ENCODE data around the gene TBL1X.
"Not testable (repeated sequence)": the region's sequence is repeated elsewhere in the genome, so short reads cannot be mapped to it uniquely, and the experiment has no call there.

The TBL1X gene

GRCh38 chrX:9462456-9462855, 2.4 kb upstream of the TBL1X start:
- Histone ChIP-seq H3K9ac (ENCODE audit: low read depth, low read length) (peak overlapping the region; percentile 7; the same call in 1 of the 2 replicates), H3K9me3 (ENCODE audit: insufficient read depth, low read depth, low read length) (no peaks in the 10 kb centered on the region), H3K36me3 (ENCODE audit: insufficient read depth, low read depth, low read length) (no peaks in the 10 kb centered on the region), H3K27me3 (ENCODE audit: insufficient read depth, low read length) (peaks cover 12% of the 10 kb centered on the region; the same call in 1 of the 2 replicates), H3K27ac (ENCODE audit: low read length) (no peak overlapping the region), H3K4me1 (ENCODE audit: insufficient read depth, low read length) (peaks cover 13% of the 10 kb centered on the region; the same call in 1 of the 2 replicates), H3K4me3 (ENCODE audit: low read length) (no peak overlapping the region)

DNA sequence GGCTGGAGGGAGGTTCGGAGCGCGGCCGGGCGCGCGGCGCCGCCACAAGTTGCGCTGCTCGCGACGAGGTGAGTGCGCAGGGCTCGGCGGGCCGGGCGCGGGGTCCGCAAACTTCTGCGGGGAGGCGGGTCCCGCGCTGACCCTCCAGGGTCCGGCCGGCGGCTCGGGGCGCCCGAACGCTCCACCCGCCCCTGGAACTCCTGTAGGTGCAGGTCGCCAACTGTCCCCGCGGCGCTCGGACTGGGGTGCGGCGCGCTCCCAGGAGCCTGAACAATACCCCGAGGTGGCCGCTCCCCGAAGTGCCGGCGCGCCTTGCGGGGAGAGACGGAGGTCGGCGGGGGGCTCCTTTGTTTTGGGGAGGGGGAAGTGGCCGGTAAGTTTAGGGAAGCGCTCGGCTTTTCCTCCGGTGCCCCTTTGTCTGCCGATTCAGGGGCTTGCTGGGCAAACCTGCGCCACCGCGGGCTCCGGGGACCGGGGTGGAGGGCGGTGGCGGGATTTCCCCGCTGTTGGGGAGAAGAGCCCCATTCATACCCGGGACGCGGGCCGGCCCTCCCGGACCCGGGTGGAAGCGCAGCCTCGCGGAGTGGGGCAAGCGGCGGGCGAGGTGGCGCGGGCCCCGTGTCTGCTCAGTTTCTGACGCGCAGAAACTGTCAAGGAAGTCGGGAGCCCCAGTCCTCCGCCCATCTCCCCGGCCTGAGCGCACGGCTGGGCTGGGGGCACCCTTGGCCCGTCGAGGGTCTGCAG, 694 bp downstream of the TBL1X start:
- Histone ChIP-seq H3K27ac (ENCODE audit: low read length) (no peak overlapping the region), H3K4me1 (ENCODE audit: insufficient read depth, low read length) (peaks cover 15% of the 10 kb centered on the region; the same call in 1 of the 2 replicates), H3K36me3 (ENCODE audit: insufficient read depth, low read depth, low read length) (no peaks in the 10 kb centered on the region), H3K9ac (ENCODE audit: low read depth, low read length) (peak overlapping the region; percentile 68; the same call in 1 of the 2 replicates), H3K9me3 (ENCODE audit: insufficient read depth, low read depth, low read length) (no peaks in the 10 kb centered on the region), H3K4me3 (ENCODE audit: low read length) (peak overlapping the region; percentile 69; the same call in 1 of the 2 replicates), H3K27me3 (ENCODE audit: insufficient read depth, low read length) (peaks cover 13% of the 10 kb centered on the region; the same call in 1 of the 2 replicates)

DNA sequence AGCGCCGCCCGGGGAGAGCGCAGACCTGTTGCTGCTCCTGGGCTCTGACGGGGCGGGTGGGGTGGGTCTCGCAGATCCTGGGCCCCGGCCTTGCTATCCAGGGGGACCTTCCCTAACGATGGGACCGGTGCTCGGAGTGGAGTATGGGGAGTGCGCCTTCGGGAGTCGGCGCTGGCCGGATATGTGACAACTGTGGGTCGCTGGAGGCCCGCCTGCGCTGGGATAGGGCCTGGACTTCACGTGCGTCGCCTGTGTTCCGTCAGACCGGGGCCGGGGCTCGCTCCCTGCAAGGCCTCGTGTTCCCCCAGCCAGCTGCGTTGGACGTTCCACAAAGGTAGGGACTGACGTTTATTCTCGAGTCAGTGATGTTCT, 1.3 kb downstream of the TBL1X start:
- Histone ChIP-seq H3K9me3 (ENCODE audit: insufficient read depth, low read depth, low read length) (no peaks in the 10 kb centered on the region), H3K4me3 (ENCODE audit: low read length) (peak overlapping the region; percentile 69), H3K4me1 (ENCODE audit: insufficient read depth, low read length) (peaks cover 15% of the 10 kb centered on the region; the same call in 1 of the 2 replicates), H3K27ac (ENCODE audit: low read length) (no peak overlapping the region), H3K27me3 (ENCODE audit: insufficient read depth, low read length) (peaks cover 13% of the 10 kb centered on the region; the same call in 1 of the 2 replicates), H3K36me3 (ENCODE audit: insufficient read depth, low read depth, low read length) (no peaks in the 10 kb centered on the region), H3K9ac (ENCODE audit: low read depth, low read length) (peak overlapping the region; percentile 56; the same call in 1 of the 2 replicates)

GRCh38 chrX:9466736-9467135, 1.9 kb downstream of the TBL1X start:
- peaks cover 15% of the 10 kb centered on the region; the same call in 1 of the 2 replicates for H3K4me1 ChIP-seq (ENCODE audit: insufficient read depth, low read length)
- peaks cover 13% of the 10 kb centered on the region; the same call in 1 of the 2 replicates for H3K27me3 ChIP-seq (ENCODE audit: insufficient read depth, low read length)
- no peaks in the 10 kb centered on the region for H3K9me3 ChIP-seq (ENCODE audit: insufficient read depth, low read depth, low read length)
- H3K4me3 ChIP-seq (ENCODE audit: low read length) = peak overlapping the region; percentile 69
- H3K9ac ChIP-seq (ENCODE audit: low read depth, low read length) = peak overlapping the region; percentile 56; the same call in 1 of the 2 replicates
- H3K36me3 ChIP-seq (ENCODE audit: insufficient read depth, low read depth, low read length) = no peaks in the 10 kb centered on the region
- H3K27ac ChIP-seq (ENCODE audit: low read length) = no peak overlapping the region

- Histone ChIP-seq H3K4me3 (ENCODE audit: low read length) (peak overlapping the region; percentile 69), H3K4me1 (ENCODE audit: insufficient read depth, low read length) (peaks cover 14% of the 10 kb centered on the region; the same call in 1 of the 2 replicates), H3K36me3 (ENCODE audit: insufficient read depth, low read depth, low read length) (no peaks in the 10 kb centered on the region), H3K9me3 (ENCODE audit: insufficient read depth, low read depth, low read length) (no peaks in the 10 kb centered on the region), H3K27me3 (ENCODE audit: insufficient read depth, low read length) (peaks cover 13% of the 10 kb centered on the region; the same call in 1 of the 2 replicates), H3K27ac (ENCODE audit: low read length) (no peak overlapping the region), H3K9ac (ENCODE audit: low read depth, low read length) (0 out of 2 replicates have a peak overlapping the region, but pooled peaks have one; percentile 11)
These were observed 2.3 kb downstream of the TBL1X start for GRCh38 chrX:9467146-9467545.

- Histone ChIP-seq H3K9me3 (ENCODE audit: insufficient read depth, low read depth, low read length) (no peaks in the 10 kb centered on the region), H3K9ac (ENCODE audit: low read depth, low read length) (0 out of 2 replicates have a peak overlapping the region, but pooled peaks have one; percentile 11), H3K27ac (ENCODE audit: low read length) (no peak overlapping the region), H3K36me3 (ENCODE audit: insufficient read depth, low read depth, low read length) (no peaks in the 10 kb centered on the region), H3K4me3 (ENCODE audit: low read length) (peak overlapping the region; percentile 69; the same call in 1 of the 2 replicates), H3K27me3 (ENCODE audit: insufficient read depth, low read length) (peaks cover 13% of the 10 kb centered on the region; the same call in 1 of the 2 replicates), H3K4me1 (ENCODE audit: insufficient read depth, low read length) (peaks cover 8% of the 10 kb centered on the region; the same call in 1 of the 2 replicates)
These were observed 2.9 kb downstream of the TBL1X start for GRCh38 chrX:9467751-9468150.

DNA sequence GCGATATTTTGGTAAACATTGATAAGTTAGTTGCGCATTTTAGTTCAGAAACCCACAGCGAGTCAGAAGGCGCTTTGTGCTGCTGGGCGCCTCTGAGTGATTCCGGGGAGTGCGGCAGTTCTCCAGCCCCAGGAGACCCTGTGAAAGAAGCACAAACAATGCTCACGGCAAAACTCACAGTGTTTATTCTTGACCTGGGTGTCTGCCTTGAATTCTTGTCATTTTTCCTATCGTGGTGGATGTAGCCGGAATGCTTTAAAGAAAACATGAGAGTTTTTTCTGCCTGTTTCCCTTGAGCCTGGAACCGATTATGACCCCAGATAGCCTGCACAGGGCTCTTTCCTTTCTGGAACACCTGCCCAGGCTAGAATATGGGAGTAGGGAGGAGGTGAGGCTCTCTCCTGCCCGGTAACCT, 6.7 kb downstream of the TBL1X start:
- Histone ChIP-seq H3K36me3 (ENCODE audit: insufficient read depth, low read depth, low read length) (no peaks in the 10 kb centered on the region), H3K9me3 (ENCODE audit: insufficient read depth, low read depth, low read length) (no peaks in the 10 kb centered on the region), H3K4me1 (ENCODE audit: insufficient read depth, low read length) (peaks cover 5% of the 10 kb centered on the region; the same call in 1 of the 2 replicates), H3K27ac (ENCODE audit: low read length) (no peak overlapping the region), H3K27me3 (ENCODE audit: insufficient read depth, low read length) (peaks cover 10% of the 10 kb centered on the region; the same call in 1 of the 2 replicates), H3K4me3 (ENCODE audit: low read length) (no peak overlapping the region), H3K9ac (ENCODE audit: low read depth, low read length) (no peak overlapping the region)

DNA sequence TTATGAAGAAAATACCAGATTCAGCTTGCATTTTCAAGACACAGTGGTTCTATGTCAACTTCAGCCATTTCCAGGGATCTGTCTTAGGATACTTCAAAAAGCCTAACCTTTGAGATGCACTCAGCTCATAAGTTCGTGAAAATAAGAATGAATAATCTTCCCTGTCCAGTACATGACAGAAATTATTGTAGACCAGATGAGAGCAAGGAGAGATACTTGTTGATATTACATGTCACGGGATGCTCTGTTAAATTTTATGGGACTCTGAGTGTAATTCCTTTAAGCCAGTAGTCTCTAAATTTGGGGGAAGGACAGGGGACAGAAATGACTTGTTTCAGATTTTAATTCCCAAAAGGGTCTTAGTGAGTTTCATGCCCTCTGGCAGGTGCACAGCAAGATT, 8.8 kb downstream of the TBL1X start:
- H3K4me1 ChIP-seq (ENCODE audit: insufficient read depth, low read length) = no peaks in the 10 kb centered on the region; the same call in 1 of the 2 replicates
- no peak overlapping the region for H3K4me3 ChIP-seq (ENCODE audit: low read length)
- no peaks in the 10 kb centered on the region for H3K9me3 ChIP-seq (ENCODE audit: insufficient read depth, low read depth, low read length)
- H3K27me3 ChIP-seq (ENCODE audit: insufficient read depth, low read length) = no peaks in the 10 kb centered on the region
- H3K36me3 ChIP-seq (ENCODE audit: insufficient read depth, low read depth, low read length) = no peaks in the 10 kb centered on the region
- H3K9ac ChIP-seq (ENCODE audit: low read depth, low read length) = no peak overlapping the region
- H3K27ac ChIP-seq (ENCODE audit: low read length) = no peak overlapping the region

GRCh38 chrX:9475417-9475816, 10.6 kb downstream of the TBL1X start:
- H3K9me3 ChIP-seq (ENCODE audit: insufficient read depth, low read depth, low read length); H3K4me1 ChIP-seq (ENCODE audit: insufficient read depth, low read length); H3K36me3 ChIP-seq (ENCODE audit: insufficient read depth, low read depth, low read length); H3K9ac ChIP-seq (ENCODE audit: low read depth, low read length); H3K27me3 ChIP-seq (ENCODE audit: insufficient read depth, low read length); H3K4me3 ChIP-seq (ENCODE audit: low read length); H3K27ac ChIP-seq (ENCODE audit: low read length): not testable (repeated sequence)

DNA sequence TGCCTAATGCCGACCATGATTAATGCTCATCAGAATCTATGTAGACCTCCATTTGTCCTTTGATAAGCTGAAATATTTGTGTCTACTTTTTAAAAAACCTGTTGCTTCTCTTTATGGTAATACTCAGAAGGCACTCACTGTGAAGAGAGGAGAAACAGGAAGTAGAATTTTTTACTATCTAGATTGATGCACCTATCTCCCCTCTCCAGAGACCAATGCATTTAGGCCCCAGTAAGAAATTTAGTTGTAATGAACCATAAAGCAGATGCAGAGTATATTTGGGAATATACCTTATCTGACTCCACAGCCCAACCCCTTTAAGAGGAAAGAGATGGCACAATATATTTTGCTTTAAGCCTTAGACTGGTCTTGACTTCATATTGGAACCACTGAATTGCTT, 11.1 kb downstream of the TBL1X start:
- no peak overlapping the region for H3K4me3 ChIP-seq (ENCODE audit: low read length)
- H3K27ac ChIP-seq (ENCODE audit: low read length) = no peak overlapping the region
- no peaks in the 10 kb centered on the region for H3K9me3 ChIP-seq (ENCODE audit: insufficient read depth, low read depth, low read length)
- no peak overlapping the region for H3K9ac ChIP-seq (ENCODE audit: low read depth, low read length)
- H3K36me3 ChIP-seq (ENCODE audit: insufficient read depth, low read depth, low read length) = no peaks in the 10 kb centered on the region
- H3K4me1 ChIP-seq (ENCODE audit: insufficient read depth, low read length) = no peaks in the 10 kb centered on the region; the same call in 1 of the 2 replicates
- no peaks in the 10 kb centered on the region for H3K27me3 ChIP-seq (ENCODE audit: insufficient read depth, low read length)

DNA sequence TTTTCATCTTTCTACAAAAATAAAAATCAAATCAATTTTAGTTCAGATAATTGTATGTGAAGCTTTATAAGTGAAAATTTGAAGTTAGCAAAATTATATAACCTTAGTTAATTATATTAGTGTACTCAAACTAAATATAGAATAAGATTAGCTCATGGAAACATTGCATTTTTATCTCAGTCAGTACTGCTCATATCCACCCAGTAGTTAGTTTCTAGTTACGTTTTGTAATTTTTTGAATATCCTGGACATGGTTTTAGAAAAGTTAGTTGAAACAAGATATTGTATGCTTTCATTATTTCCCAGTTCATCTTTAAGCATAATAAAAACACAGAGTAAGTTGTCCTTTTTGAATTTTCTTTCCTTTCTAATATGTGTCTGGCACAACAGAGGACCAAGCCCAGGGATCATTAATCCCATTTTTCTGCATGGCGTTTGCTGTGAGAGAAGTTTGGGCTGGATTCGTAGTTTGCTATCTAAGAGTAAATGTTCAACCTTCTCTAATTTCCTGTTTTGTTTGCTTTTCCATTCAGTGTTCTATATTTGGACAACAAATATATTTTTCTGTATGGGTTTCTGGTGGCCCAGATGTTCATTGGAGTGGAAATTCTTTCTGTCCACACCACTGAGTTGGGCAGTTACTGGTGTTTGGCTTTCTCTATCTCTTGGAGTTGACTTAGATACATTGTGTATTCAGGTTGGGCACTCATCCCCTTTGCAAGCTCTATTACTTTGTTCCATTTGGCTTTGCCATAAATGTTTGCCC, 12.1 kb downstream of the TBL1X start:
- no peaks in the 10 kb centered on the region for H3K27me3 ChIP-seq (ENCODE audit: insufficient read depth, low read length)
- no peaks in the 10 kb centered on the region; the same call in 1 of the 2 replicates for H3K36me3 ChIP-seq (ENCODE audit: insufficient read depth, low read depth, low read length)
- no peak overlapping the region for H3K4me3 ChIP-seq (ENCODE audit: low read length)
- H3K9me3 ChIP-seq (ENCODE audit: insufficient read depth, low read depth, low read length) = no peaks in the 10 kb centered on the region
- H3K4me1 ChIP-seq (ENCODE audit: insufficient read depth, low read length) = no peaks in the 10 kb centered on the region; the same call in 1 of the 2 replicates
- H3K27ac ChIP-seq (ENCODE audit: low read length) = no peak overlapping the region
- no peak overlapping the region for H3K9ac ChIP-seq (ENCODE audit: low read depth, low read length)
